OCI-LY3 (cell line): ENCODE measurements around the gene EHMT1.

Source experiments
- EZH2phosphoT487 ChIP-seq: fragments of 200-600 bp; shearing (Covaris generic); IDR thresholded peaks from 2 replicates; pipeline ENCODE4 v1.6.1; 2018; ENCODE audit warnings: antibody characterized with exemption, mixed run types, low read depth
- TF ChIP-seq, protein P1 (sequence below): fragments of 200-600, 300-600 bp; sonication (generic); IDR thresholded peaks from 2 replicates; pipeline ENCODE4 v1.5.1; 2014; ENCODE audit warnings: antibody characterized with exemption, low read length, low read depth

- TF ChIP-seq, protein P1, sequence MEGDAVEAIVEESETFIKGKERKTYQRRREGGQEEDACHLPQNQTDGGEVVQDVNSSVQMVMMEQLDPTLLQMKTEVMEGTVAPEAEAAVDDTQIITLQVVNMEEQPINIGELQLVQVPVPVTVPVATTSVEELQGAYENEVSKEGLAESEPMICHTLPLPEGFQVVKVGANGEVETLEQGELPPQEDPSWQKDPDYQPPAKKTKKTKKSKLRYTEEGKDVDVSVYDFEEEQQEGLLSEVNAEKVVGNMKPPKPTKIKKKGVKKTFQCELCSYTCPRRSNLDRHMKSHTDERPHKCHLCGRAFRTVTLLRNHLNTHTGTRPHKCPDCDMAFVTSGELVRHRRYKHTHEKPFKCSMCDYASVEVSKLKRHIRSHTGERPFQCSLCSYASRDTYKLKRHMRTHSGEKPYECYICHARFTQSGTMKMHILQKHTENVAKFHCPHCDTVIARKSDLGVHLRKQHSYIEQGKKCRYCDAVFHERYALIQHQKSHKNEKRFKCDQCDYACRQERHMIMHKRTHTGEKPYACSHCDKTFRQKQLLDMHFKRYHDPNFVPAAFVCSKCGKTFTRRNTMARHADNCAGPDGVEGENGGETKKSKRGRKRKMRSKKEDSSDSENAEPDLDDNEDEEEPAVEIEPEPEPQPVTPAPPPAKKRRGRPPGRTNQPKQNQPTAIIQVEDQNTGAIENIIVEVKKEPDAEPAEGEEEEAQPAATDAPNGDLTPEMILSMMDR: no peak
- no peak for TF ChIP-seq EZH2phosphoT487
Observed at GRCh38 chr9:137569609-137570203, 49.1 kb upstream of the EHMT1 start.
